Measurements from ENCODE around the gene PXMP2. TPM values are rescaled to one million over a fixed set of nuclear protein-coding genes. Genes with fewer than 3 reads are reported as not detected.
"Not testable (repeated sequence)": the region's sequence is repeated elsewhere in the genome, so short reads cannot be mapped to it uniquely, and the experiment has no call there.

PXMP2 gene
- total RNA-seq, 8 experiments from 2014 or later, result 11.5 to 38.0 (median 19.7) TPM

DNA sequence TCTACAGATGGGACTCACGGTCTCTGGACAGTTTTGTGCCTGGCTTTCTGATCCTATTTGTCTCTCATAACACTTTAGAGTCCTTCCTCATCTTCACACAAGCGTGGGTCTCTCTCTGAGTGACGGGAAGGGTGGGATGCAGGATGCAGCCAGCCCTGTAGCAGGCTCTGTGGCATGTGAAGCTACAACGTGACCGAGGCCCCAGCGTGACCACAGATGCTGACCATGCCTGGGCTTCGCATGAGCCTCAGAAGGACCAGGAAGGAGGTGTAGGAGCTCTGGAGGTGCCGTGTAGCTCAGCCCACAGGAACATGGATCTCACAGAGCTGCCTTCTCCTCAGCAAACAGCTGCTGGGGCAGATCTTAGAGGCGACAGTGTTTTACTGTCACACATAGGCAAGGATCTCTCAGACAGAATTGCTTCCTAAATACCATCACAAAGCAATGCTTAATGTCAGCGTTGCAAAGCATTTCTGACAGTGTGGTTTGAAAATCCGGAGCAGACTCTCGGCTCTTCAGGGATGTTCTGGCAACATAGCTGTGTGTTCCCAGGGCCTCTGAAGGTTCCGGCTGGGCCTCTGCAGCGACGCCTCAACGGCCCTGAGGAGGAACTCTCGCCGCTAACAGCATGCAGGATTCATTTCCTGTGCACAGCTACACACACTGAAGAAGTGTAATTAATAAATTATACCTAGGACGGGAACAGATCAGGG, 52.4 kb downstream of the PXMP2 start:
- 77 to 100% (median 98%) methylated on average over 1 to 12 of the region's 19 CpGs; no CpG with 5 or more reads in 1 of the 10 experiments for WGBS, 10 experiments
- no peak for ATAC-seq (replicated peaks in 6 of 8)
- no peak overlapping the region for H3K4me3 ChIP-seq
- H3K27ac ChIP-seq, result no peak overlapping the region
- in situ Hi-C loops (cut with MboI; ENCODE audit: low pct_unique_long_range_greater_than_20kb in 2 of 9, low sequenced_read_pairs in 9 of 9, unreplicated experiment in 9 of 9), result no loop called here
- H3K4me1 ChIP-seq (replicated peaks in 1 of 2), result no peaks in the 10 kb centered on the region

DNA sequence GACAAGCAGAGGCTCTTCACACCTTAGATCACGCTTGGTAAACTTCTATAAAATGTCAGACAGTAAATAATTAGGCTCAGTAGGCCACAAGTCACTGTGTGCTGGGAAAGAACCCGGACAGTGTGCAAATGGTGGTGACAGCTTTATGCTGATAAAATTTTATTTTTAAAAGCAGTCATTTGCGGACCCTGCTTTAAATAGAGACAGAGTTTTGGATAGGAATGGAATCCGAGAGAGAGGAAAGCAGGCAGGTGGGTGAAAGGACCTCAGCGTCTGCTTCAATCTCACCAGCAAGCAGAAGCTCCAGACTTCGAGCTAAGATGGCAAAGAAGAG, 52.9 kb downstream of the PXMP2 start:
- no peak overlapping the region for H3K27ac ChIP-seq
- in situ Hi-C loops (cut with MboI; ENCODE audit: low pct_unique_long_range_greater_than_20kb in 2 of 9, low sequenced_read_pairs in 9 of 9, unreplicated experiment in 9 of 9), result no loop called here
- ATAC-seq (replicated peaks in 6 of 8), result no peak
- no peaks in the 10 kb centered on the region for H3K4me1 ChIP-seq (replicated peaks in 1 of 2)
- H3K4me3 ChIP-seq, result no peak overlapping the region
- WGBS, 10 experiments, result 83 to 100% (median 91%) methylated on average over 2 to 6 of the region's 6 CpGs; no CpG with 5 or more reads in 2 of the 10 experiments

DNA sequence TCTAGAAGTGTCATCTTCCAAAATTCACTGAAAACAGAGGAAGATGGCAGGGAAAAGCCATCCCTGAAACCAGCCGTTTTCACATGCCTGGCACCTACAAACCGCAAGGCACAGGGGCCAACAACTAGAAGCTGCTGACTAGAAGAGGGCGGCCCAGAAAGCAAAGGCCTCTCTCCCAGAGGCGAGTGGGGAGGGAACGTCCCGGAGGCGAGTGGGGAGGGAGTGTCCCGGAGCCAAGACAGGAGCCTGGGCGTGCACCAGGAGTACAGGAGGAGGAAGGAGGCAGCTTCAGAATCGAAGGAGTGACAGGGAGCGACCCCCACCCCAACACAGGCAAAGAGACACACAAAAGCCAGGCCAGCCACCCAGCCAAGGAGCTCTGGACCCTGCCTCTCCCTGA, 53.3 kb downstream of the PXMP2 start:
- Histone ChIP-seq H3K27ac (no peak overlapping the region), H3K4me1 (replicated peaks in 1 of 2) (no peaks in the 10 kb centered on the region), H3K4me3 (no peak overlapping the region)
- in situ Hi-C loops (cut with MboI; ENCODE audit: low pct_unique_long_range_greater_than_20kb in 2 of 9, low sequenced_read_pairs in 9 of 9, unreplicated experiment in 9 of 9), result no loop called here
- WGBS, 10 experiments, result 60 to 100% (median 81%) methylated on average over 2 to 3 of the region's 11 CpGs; no CpG with 5 or more reads in 7 of the 10 experiments
- ATAC-seq (replicated peaks in 6 of 8), result no peak

DNA sequence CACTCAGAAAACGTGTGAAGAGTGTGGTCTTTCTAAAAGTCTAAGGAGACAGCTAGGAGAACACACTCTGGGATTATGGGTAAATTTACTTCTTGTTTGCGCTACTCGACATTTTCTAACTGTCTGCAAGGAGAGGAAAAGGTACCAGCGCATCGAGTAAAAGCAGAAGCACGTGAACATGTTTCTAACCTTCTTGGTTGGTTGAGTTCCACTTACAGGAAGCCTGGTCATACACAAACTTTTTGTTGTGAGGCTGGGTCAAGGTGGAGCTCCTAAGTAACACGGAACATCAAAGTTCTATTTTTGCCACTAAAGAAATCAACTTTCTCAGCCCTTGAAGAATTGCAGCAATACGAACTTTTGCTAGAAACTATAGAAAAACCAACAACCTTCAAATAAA, 54.2 kb downstream of the PXMP2 start:
- ATAC-seq (replicated peaks in 6 of 8), result no peak
- WGBS, 10 experiments, result 80 to 100% (median 89%) methylated on average over 1 to 8 of the region's 8 CpGs
- in situ Hi-C loops (cut with MboI; ENCODE audit: low pct_unique_long_range_greater_than_20kb in 2 of 9, low sequenced_read_pairs in 9 of 9, unreplicated experiment in 9 of 9), result no loop called here

DNA sequence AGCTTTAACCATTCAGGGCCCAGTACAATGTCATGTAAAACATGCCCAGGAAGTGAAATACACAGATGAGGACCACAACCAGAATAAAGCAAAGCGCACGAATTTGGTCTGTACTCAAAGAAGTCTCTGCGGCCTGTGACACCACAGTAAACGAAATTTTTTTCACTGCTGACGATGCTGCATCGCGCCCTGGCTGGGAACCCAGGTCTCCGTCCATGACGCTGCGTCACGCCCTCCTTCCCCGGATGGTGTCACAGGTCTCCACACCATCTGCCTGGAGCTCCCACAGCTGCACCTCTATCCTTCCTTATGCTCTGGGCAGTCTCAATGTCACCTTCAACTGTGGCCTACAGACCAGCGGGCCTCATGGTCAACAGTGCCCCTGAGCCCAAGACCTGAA, 56.4 kb downstream of the PXMP2 start:
- no peak overlapping the region for H3K4me3 ChIP-seq
- H3K4me1 ChIP-seq (replicated peaks in 1 of 2), result no peaks in the 10 kb centered on the region
- ATAC-seq (replicated peaks in 6 of 8), result no peak
- WGBS, 10 experiments, result 60 to 100% (median 96%) methylated on average over 1 to 10 of the region's 13 CpGs; no CpG with 5 or more reads in 4 of the 10 experiments
- no peak overlapping the region for H3K27ac ChIP-seq
- in situ Hi-C loops (cut with MboI; ENCODE audit: low pct_unique_long_range_greater_than_20kb in 2 of 9, low sequenced_read_pairs in 9 of 9, unreplicated experiment in 9 of 9), result no loop called here

More for the DNA sequence above, 54.2 kb downstream of the PXMP2 start:
- no peak overlapping the region for H3K4me3 ChIP-seq
- no peak overlapping the region for H3K27ac ChIP-seq
- H3K4me1 ChIP-seq (replicated peaks in 1 of 2), result no peaks in the 10 kb centered on the region

DNA sequence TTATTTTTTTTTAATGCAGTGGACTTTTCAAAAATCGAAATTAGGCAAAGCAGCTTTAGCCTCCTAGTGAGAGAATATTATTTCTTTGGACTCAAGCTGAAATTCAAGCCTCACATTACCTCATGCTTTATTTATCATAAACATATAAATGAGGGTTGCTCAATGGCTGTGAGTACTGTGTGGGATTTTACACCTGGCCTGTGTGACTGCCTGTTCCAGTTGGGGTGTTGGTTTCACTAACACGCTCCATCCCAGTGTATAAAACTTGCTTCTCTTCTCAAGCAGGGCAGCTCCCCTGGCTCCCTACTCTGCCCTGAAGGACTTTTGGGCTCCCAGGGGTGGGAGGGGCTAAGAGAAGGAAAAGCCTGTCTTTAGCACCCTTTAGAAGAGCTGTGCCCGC, 59.2 kb downstream of the PXMP2 start:
- in situ Hi-C loops (cut with MboI; ENCODE audit: low pct_unique_long_range_greater_than_20kb in 2 of 9, low sequenced_read_pairs in 9 of 9, unreplicated experiment in 9 of 9), result no loop called here
- Histone ChIP-seq H3K27ac (no peak overlapping the region), H3K4me3 (no peak overlapping the region), H3K4me1 (replicated peaks in 1 of 2) (no peaks in the 10 kb centered on the region)
- WGBS, 10 experiments, result 25 to 100% (median 95%) methylated on average over 1 to 2 of the region's 3 CpGs; no CpG with 5 or more reads in 3 of the 10 experiments
- peak in 2 of 8 experiments; percentile 38 to 60 for ATAC-seq (replicated peaks in 6 of 8)

DNA sequence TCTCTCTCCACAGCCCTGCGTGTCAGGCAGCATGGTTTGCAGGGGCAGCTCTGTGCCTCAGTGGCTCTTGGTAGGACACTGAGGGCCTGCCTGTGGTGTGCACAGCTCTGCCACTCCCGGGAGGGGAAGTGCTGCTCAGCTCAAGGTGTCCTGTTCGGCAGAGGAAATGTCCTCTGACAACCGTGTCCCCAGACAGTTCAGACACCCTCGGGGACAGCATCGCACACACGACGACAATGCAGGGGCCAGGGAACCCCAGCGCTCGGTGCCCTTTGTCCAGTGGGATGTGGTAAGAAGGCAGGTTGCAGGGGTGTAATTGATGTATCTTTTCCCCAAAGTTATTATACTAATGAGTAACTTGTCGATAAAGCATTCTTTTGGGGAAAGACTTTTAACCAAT, 60.0 kb downstream of the PXMP2 start:
- in situ Hi-C loops (cut with MboI; ENCODE audit: low pct_unique_long_range_greater_than_20kb in 2 of 9, low sequenced_read_pairs in 9 of 9, unreplicated experiment in 9 of 9), result no loop called here
- Histone ChIP-seq H3K4me3 (no peak overlapping the region), H3K27ac (no peak overlapping the region), H3K4me1 (replicated peaks in 1 of 2) (no peaks in the 10 kb centered on the region)
- ATAC-seq (replicated peaks in 6 of 8), result no peak
- WGBS, 10 experiments, result 80 to 100% (median 96%) methylated on average over 1 to 5 of the region's 11 CpGs; no CpG with 5 or more reads in 3 of the 10 experiments

DNA sequence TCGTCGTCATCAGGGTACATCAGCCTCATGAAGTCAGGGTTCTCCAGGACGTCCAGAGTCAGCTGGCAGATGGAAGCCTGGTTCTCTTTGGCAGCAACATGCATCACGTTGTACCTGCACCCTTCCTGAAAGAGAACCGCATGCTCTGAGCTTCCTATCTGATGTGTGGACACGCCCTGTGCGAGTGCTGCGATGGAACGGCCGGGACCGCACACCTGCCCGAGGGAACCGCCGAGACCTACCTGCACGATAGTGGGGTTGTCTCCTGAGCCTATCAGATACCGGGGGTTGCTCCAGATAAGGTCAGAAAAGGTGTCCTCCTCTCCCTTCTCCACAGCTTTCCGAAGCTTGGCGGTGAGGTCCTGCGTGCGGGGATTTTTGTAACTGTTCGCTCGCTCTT, 60.5 kb downstream of the PXMP2 start:
- H3K4me3 ChIP-seq, result no peak overlapping the region
- WGBS, 10 experiments, result 83 to 100% (median 98%) methylated on average over 1 to 19 of the region's 22 CpGs; no CpG with 5 or more reads in 1 of the 10 experiments
- no peak overlapping the region for H3K27ac ChIP-seq
- in situ Hi-C loops (cut with MboI; ENCODE audit: low pct_unique_long_range_greater_than_20kb in 2 of 9, low sequenced_read_pairs in 9 of 9, unreplicated experiment in 9 of 9), result no loop called here
- H3K4me1 ChIP-seq (replicated peaks in 1 of 2), result no peaks in the 10 kb centered on the region
- ATAC-seq (replicated peaks in 6 of 8), result no peak

DNA sequence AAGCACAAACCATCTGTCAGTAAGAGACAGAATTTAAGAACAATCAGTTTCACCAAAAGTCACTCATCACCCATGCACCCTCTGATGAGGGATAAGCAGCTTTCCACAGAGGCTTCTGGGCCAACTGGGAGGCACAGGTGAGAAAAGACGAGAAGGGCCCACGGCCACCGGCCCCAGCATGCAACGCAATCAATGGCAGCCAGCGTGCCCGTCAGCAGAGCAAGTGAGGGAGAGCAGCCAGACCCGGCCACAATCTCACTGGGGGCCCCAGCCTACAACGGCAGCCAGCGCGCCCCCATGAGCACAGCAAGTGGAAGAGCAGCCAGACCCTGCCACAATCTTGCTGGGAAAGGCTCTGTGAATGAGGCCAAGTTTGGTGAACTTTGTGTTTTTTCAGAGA, 60.9 kb downstream of the PXMP2 start:
- in situ Hi-C loops (cut with MboI; ENCODE audit: low pct_unique_long_range_greater_than_20kb in 2 of 9, low sequenced_read_pairs in 9 of 9, unreplicated experiment in 9 of 9), result no loop called here
- Histone ChIP-seq H3K4me1 (replicated peaks in 1 of 2) (no peaks in the 10 kb centered on the region), H3K27ac (no peak overlapping the region), H3K4me3 (no peak overlapping the region)
- 83 to 100% (median 99%) methylated on average over 1 to 6 of the region's 10 CpGs; no CpG with 5 or more reads in 6 of the 10 experiments for WGBS, 10 experiments
- ATAC-seq (replicated peaks in 6 of 8), result no peak

DNA sequence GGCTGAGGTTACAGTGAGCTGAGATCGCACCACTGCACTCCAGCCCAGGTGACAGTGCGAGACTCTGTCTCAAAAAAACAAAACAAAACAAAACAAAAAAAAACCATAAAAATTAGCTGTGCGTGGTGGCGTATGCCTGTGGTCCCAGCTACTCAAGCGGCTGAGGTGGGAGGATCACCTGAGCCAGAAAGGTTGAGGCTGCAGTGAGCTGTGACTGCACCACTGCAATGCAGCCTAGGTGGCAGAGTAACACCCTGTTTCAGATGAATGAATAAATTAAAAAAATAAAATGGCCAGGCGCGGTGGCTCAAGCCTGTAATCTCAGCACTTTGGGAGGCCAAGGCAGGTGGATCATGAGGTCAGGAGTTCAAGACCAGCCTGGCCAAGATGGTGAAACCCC, 66.3 kb downstream of the PXMP2 start:
- H3K4me1 ChIP-seq (replicated peaks in 1 of 2); H3K4me3 ChIP-seq; H3K27ac ChIP-seq; ATAC-seq (replicated peaks in 6 of 8); in situ Hi-C loops (cut with MboI; ENCODE audit: low pct_unique_long_range_greater_than_20kb in 2 of 9, low sequenced_read_pairs in 9 of 9, unreplicated experiment in 9 of 9): not testable (repeated sequence)
- WGBS, 10 experiments, result 89 to 100% (median 98%) methylated on average over 1 to 7 of the region's 7 CpGs

DNA sequence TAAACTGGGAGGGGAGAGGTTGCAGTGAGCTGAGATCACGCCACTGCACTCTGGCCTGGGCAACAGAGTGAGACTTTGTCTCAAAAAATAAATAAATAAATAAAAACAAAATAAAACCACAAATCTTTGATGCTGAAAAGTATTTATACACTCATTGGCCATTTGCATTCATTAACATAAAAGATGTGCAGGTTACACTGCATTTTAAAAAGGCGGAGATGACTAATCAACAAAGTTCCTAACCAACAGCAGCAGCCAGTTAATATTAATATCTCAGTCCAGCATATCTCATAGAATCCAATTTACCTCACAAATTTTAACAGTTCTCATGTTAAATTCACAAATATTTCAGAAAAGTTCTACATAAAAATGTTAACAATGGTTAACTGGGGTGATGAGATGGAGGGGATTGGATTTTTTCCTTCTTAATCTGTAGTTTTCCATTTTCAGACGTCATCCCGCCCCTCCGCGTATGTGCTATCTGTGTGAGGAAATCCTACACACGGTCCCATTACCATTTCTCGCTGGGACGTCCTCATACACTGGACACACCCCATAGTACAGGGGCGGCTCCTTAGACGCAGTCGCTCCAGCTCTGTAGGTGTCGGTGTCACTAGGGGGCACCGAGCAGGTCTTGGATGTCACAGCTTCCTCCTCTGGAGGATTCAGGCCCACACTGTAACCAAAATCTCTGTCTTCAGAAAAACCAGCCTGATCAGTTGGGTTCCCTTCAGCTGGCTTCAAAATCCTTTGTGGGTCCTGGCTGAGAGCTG, 67.0 kb downstream of the PXMP2 start:
- peak in 3 of 8 experiments; percentile 94 to 96 (median 94) for ATAC-seq (replicated peaks in 6 of 8)
- no peaks in the 10 kb centered on the region for H3K4me1 ChIP-seq (replicated peaks in 1 of 2)
- no peak overlapping the region for H3K4me3 ChIP-seq
- 7 to 98% (median 81%) methylated on average over 1 to 10 of the region's 14 CpGs; no CpG with 5 or more reads in 2 of the 10 experiments for WGBS, 10 experiments
- no peak overlapping the region for H3K27ac ChIP-seq
- in situ Hi-C loops (cut with MboI; ENCODE audit: low pct_unique_long_range_greater_than_20kb in 2 of 9, low sequenced_read_pairs in 9 of 9, unreplicated experiment in 9 of 9), result no loop called here

Data from motor neuron (in vitro differentiated cells).